ENCODE results near the gene NPAS3.

DNA sequence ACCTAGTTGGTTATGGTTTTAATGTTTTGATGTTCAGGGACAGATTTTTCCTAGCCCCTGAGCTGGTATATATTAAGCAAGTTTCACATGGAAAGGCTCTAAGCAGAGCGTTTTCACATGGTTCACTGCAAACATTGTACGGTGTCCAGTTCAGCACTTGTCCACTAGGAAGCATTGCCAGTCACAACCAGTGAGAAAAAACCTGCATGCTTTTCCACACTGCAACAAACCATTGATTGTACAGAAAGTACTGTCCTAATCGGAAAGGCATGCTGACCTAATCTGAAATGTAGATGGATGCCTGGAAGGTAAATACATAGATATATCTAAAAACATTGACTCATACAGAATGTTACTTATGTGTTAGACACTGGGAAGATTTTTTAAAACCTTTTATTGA is 25.0 kb upstream of the NPAS3 start:
- TF ChIP-seq POLR2A (IDR thresholded peaks at IDR 0.05; ENCODE audit: low read depth, low read length) = no peak
- no peak for TF ChIP-seq POLR2AphosphoS5 (IDR thresholded peaks at IDR 0.05; ENCODE audit: low read depth, low read length)
